ENCODE data around the gene MXI1. TPM values are rescaled to one million over a fixed set of nuclear protein-coding genes. Genes with fewer than 3 reads are reported as not detected.

Gene MXI1
- total RNA-seq, 1 donor from 2014 or later = 17.2 TPM

DNA sequence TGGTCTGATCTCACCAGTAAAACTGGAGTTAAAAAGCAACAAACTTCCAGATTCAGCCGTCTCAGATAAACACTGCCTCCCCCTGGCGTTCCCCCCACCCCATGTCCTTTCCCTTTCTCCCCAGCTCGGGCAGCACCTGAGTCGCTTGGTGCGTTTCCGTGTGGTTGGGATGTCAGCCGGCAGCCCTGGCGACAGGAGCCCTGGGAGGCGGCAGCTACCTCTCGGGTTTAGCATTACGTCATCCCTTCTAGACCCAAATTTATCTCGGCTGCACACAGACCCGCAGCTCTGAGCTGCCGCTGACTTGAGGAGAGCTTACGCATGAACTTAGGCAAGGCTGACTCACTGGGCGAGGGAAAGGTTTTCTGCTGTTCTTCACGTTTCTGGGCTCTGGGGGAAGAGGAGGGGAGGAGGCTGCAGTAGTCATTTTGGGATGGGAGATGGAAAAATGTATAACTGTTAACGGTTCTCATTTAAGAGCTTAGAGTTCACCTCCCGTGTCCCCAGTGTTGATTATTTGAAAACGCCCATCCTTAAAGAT lies 14.4 kb downstream of the MXI1 start:
- Histone ChIP-seq H3K36me3 (ENCODE audit: control insufficient read depth in 3 of 3, insufficient read depth in 3 of 3, low read length in 3 of 3) (no peaks in the 10 kb centered on the region), H3K4me3 (ENCODE audit: low read length in 3 of 3) (peak overlapping the region; percentile 60 to 70 (median 65)), H3K9ac (ENCODE audit: low read depth in 1 of 3, low read length in 3 of 3) (peak overlapping the region; percentile 37 to 73 (median 60)), H3K27ac (ENCODE audit: low read depth, low read length) (peak overlapping the region; percentile 64), H3K4me1 (ENCODE audit: control insufficient read depth in 3 of 3, insufficient read depth in 3 of 3, low read length in 3 of 3) (peaks cover 19 to 24% (median 22%) of the 10 kb centered on the region in 3 donors), H3K27me3 (ENCODE audit: control insufficient read depth in 3 of 3, insufficient read depth in 3 of 3, low read length in 3 of 3) (no peaks in the 10 kb centered on the region), H3K9me3 (ENCODE audit: control insufficient read depth in 3 of 3, low read length in 3 of 3) (no peaks in the 10 kb centered on the region)

GRCh38 chr10:110222641-110223297 lies 15.4 kb downstream of the MXI1 start:
- peak overlapping the region; percentile 64 for H3K27ac ChIP-seq (ENCODE audit: low read depth, low read length)
- no peak overlapping the region for H3K4me3 ChIP-seq (ENCODE audit: low read length in 3 of 3)
- H3K4me1 ChIP-seq (ENCODE audit: control insufficient read depth in 3 of 3, insufficient read depth in 3 of 3, low read length in 3 of 3) = peaks cover 23 to 28% (median 23%) of the 10 kb centered on the region in 3 donors
- H3K36me3 ChIP-seq (ENCODE audit: control insufficient read depth in 3 of 3, insufficient read depth in 3 of 3, low read length in 3 of 3) = no peaks in the 10 kb centered on the region
- no peak overlapping the region for H3K9ac ChIP-seq (ENCODE audit: low read depth in 1 of 3, low read length in 3 of 3)
- H3K9me3 ChIP-seq (ENCODE audit: control insufficient read depth in 3 of 3, low read length in 3 of 3) = no peaks in the 10 kb centered on the region
- H3K27me3 ChIP-seq (ENCODE audit: control insufficient read depth in 3 of 3, insufficient read depth in 3 of 3, low read length in 3 of 3) = no peaks in the 10 kb centered on the region

DNA sequence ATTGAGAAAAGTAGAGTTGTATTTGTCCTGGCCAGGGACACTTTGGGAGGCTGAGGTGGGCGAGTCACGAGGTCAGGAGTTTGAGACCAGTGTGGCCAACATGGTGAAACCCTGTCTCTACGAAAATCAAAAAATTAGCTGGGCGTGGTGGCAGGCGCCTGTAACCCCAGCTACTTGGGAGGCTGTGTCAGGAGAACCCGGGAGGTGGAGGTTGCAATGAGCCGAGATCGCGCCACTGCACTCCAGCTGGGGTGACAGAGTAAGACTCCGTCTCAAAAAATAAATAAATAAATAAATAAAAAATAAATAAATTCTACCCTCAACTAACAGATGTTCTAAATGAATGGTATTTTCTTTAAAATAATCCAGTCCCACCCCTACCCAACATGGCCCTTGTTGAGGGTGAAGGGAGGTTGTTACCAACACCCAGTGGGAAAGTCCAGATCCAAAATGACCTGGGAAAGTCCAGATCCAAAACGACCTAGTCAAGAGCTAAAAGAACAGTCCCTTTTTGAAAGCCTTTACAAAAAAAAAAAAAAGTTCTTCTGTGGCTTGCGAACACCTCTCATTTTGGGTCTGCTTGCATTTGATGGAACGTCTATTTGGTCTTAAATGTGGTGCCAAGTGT lies 16.0 kb downstream of the MXI1 start:
- Histone ChIP-seq H3K4me3 (ENCODE audit: low read length in 3 of 3) (no peak overlapping the region), H3K9ac (ENCODE audit: low read depth in 1 of 3, low read length in 3 of 3) (no peak overlapping the region), H3K27ac (ENCODE audit: low read depth, low read length) (no peak overlapping the region), H3K9me3 (ENCODE audit: control insufficient read depth in 3 of 3, low read length in 3 of 3) (no peaks in the 10 kb centered on the region), H3K36me3 (ENCODE audit: control insufficient read depth in 3 of 3, insufficient read depth in 3 of 3, low read length in 3 of 3) (peaks cover 0 to 5% (median 0%) of the 10 kb centered on the region in 3 donors), H3K27me3 (ENCODE audit: control insufficient read depth in 3 of 3, insufficient read depth in 3 of 3, low read length in 3 of 3) (no peaks in the 10 kb centered on the region), H3K4me1 (ENCODE audit: control insufficient read depth in 3 of 3, insufficient read depth in 3 of 3, low read length in 3 of 3) (peaks cover 23 to 28% (median 23%) of the 10 kb centered on the region in 3 donors)

DNA sequence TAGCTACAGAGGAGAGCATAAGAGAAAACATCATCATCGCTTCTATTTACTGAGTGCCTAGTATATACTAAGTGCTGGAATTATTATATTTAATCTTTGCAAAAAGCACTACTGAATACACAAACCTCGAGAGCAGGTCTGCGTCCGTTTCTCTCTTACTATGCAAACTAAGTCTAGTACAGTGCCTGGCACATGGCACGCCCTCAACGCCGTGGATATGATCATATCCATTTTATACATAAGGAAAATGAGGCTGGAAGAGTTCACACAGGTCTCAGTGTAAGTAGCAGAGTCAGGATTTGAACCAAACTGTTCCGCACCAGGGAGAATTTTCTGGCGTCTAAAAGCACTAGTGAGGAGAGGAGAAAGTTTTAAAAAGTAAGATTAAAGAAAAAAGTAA lies 17.6 kb downstream of the MXI1 start:
- Histone ChIP-seq H3K4me1 (ENCODE audit: control insufficient read depth in 3 of 3, insufficient read depth in 3 of 3, low read length in 3 of 3) (peaks cover 23 to 26% (median 23%) of the 10 kb centered on the region in 3 donors), H3K9ac (ENCODE audit: low read depth in 1 of 3, low read length in 3 of 3) (peak overlapping the region; percentile 28 to 72 (median 57)), H3K27me3 (ENCODE audit: control insufficient read depth in 3 of 3, insufficient read depth in 3 of 3, low read length in 3 of 3) (no peaks in the 10 kb centered on the region), H3K4me3 (ENCODE audit: low read length in 3 of 3) (peak overlapping the region in 2 of 3 donors; percentile 61 to 71), H3K9me3 (ENCODE audit: control insufficient read depth in 3 of 3, low read length in 3 of 3) (no peaks in the 10 kb centered on the region), H3K36me3 (ENCODE audit: control insufficient read depth in 3 of 3, insufficient read depth in 3 of 3, low read length in 3 of 3) (peaks cover 2 to 9% (median 5%) of the 10 kb centered on the region in 3 donors), H3K27ac (ENCODE audit: low read depth, low read length) (peak overlapping the region; percentile 49)

DNA sequence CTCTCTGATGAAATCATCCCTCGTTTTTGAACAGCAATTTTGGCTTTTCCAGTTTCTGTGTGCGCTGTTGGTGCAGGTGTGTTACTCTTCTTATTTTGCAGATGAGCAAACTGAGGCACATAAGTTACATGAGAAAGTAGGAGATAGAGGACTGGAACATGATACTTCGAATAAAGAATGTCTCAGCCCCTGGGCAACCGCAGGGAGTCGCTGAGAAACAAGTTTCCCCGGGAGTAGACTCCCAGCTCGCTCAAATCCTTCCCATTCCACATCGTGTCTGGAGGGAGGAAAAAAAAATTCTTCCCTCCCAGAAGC lies 18.0 kb downstream of the MXI1 start:
- H3K27me3 ChIP-seq (ENCODE audit: control insufficient read depth in 3 of 3, insufficient read depth in 3 of 3, low read length in 3 of 3) = no peaks in the 10 kb centered on the region
- H3K9ac ChIP-seq (ENCODE audit: low read depth in 1 of 3, low read length in 3 of 3) = peak overlapping the region; percentile 57 to 72 (median 59)
- H3K9me3 ChIP-seq (ENCODE audit: control insufficient read depth in 3 of 3, low read length in 3 of 3) = no peaks in the 10 kb centered on the region
- H3K4me1 ChIP-seq (ENCODE audit: control insufficient read depth in 3 of 3, insufficient read depth in 3 of 3, low read length in 3 of 3) = peaks cover 19 to 23% (median 22%) of the 10 kb centered on the region in 3 donors
- peaks cover 2 to 10% (median 5%) of the 10 kb centered on the region in 3 donors for H3K36me3 ChIP-seq (ENCODE audit: control insufficient read depth in 3 of 3, insufficient read depth in 3 of 3, low read length in 3 of 3)
- H3K4me3 ChIP-seq (ENCODE audit: low read length in 3 of 3) = peak overlapping the region; percentile 61 to 80 (median 71)
- H3K27ac ChIP-seq (ENCODE audit: low read depth, low read length) = peak overlapping the region; percentile 49

DNA sequence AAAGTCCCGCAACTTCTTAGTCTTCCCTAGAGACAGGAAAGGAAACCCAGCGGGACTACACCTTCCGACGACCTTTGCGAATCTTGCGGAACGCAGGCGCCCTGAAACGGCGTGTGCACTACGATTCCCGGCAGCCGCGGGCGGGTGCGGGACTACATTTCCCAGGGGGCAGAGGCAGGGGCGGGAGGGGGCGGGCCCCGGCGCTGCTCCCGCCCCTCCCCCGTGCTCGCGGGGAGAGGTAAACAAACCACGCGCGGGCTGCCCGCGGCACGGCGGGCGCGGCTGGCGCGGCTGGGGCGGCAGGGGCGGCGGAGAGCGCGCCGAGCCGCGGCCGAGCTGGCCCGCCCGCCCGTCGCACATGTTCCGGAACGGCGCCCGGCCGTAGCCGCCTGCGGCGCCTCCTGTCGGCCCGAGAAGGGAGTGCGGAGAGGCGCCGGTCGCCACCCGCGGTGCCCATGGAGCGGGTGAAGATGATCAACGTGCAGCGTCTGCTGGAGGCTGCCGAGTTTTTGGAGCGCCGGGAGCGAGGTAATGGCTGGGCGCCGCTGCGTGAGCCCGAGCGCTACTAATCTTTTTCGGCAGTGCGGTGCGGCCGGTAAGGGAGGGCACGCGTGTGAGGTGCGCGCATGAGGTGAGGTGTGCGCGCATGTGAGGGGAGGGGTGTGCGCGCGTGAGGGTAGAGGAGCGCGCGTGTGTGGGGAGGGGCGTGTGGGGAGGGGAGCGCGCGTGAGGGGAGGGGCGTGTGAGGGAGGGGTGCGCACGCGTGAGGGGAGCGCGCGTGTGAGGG lies 18.5 kb downstream of the MXI1 start:
- Histone ChIP-seq H3K27ac (ENCODE audit: low read depth, low read length) (peak overlapping the region; percentile 89), H3K4me1 (ENCODE audit: control insufficient read depth in 3 of 3, insufficient read depth in 3 of 3, low read length in 3 of 3) (peaks cover 17 to 23% (median 21%) of the 10 kb centered on the region in 3 donors), H3K36me3 (ENCODE audit: control insufficient read depth in 3 of 3, insufficient read depth in 3 of 3, low read length in 3 of 3) (peaks cover 2 to 10% (median 5%) of the 10 kb centered on the region in 3 donors), H3K9me3 (ENCODE audit: control insufficient read depth in 3 of 3, low read length in 3 of 3) (no peaks in the 10 kb centered on the region), H3K9ac (ENCODE audit: low read depth in 1 of 3, low read length in 3 of 3) (peak overlapping the region; percentile 81 to 94 (median 82)), H3K27me3 (ENCODE audit: control insufficient read depth in 3 of 3, insufficient read depth in 3 of 3, low read length in 3 of 3) (no peaks in the 10 kb centered on the region), H3K4me3 (ENCODE audit: low read length in 3 of 3) (peak overlapping the region; percentile 80 to 91 (median 90))

DNA sequence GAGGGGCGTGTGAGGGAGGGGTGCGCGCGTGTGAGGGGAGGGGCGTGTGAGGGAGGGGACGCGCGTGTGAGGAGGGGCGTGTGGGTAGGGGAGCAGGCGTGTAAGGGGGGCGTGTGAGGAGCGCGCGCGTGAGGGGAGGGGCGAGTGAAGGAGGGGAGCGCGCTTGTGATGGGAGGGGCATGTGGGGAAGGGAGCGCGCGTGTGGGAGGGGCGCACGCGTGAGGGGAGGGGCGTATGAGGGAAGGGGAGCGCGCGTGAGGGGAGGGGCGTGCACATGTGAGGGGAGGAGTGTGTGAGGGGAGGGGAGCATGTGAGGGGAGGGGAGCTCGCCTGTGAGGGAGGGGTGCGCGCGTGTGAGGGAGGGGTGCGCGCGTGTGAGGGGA lies 19.1 kb downstream of the MXI1 start:
- no peaks in the 10 kb centered on the region for H3K27me3 ChIP-seq (ENCODE audit: control insufficient read depth in 3 of 3, insufficient read depth in 3 of 3, low read length in 3 of 3)
- peaks cover 13 to 21% (median 19%) of the 10 kb centered on the region in 3 donors for H3K4me1 ChIP-seq (ENCODE audit: control insufficient read depth in 3 of 3, insufficient read depth in 3 of 3, low read length in 3 of 3)

DNA sequence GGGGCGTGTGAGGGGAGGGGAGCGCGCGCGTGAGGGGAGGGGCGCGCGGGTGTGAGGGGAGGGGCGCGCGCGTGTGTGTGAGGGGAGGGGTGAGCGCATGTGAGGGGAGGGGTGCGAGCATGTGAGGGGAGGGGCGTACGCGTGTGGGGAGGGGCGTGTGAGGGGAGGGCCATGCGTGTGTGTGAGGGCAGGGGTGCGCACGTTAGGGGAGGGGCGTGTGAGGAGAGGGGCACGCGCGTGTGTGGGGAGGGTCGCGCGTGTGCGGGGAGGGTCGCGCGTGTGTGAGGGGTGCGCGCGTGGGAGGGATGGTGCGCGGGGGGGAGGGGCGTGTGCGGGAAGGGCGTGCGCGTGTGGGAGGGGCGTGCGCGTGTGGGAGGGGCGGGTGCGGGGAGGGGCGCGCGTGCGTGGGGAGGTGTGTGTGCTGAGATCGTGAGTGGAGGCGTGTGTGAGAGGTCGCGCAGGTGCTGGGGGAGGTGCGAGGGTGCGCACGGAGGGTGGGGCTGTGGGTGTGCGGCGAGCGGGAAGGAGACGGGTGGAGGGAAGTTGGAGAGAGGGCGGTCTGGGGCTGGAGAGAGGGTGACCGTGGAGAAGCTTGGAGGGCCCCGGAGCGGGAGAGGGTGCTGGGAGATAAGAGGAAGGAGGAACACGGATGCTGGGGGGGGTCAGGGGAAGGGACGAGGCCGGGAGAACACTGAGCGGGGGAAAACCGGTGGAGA lies 19.7 kb downstream of the MXI1 start:
- Histone ChIP-seq H3K9me3 (ENCODE audit: control insufficient read depth in 3 of 3, low read length in 3 of 3) (no peaks in the 10 kb centered on the region), H3K27me3 (ENCODE audit: control insufficient read depth in 3 of 3, insufficient read depth in 3 of 3, low read length in 3 of 3) (no peaks in the 10 kb centered on the region), H3K4me3 (ENCODE audit: low read length in 3 of 3) (peak overlapping the region; percentile 65 to 91 (median 77)), H3K4me1 (ENCODE audit: control insufficient read depth in 3 of 3, insufficient read depth in 3 of 3, low read length in 3 of 3) (peaks cover 13 to 17% (median 14%) of the 10 kb centered on the region in 3 donors), H3K9ac (ENCODE audit: low read depth in 1 of 3, low read length in 3 of 3) (peak overlapping the region; percentile 47 to 79 (median 51)), H3K36me3 (ENCODE audit: control insufficient read depth in 3 of 3, insufficient read depth in 3 of 3, low read length in 3 of 3) (peaks cover 2 to 10% (median 5%) of the 10 kb centered on the region in 3 donors), H3K27ac (ENCODE audit: low read depth, low read length) (peak overlapping the region; percentile 89)

More for the DNA sequence above, 19.1 kb downstream of the MXI1 start:
- H3K4me3 ChIP-seq (ENCODE audit: low read length in 3 of 3) = peak overlapping the region in 2 of 3 donors; percentile 90 to 91
- H3K36me3 ChIP-seq (ENCODE audit: control insufficient read depth in 3 of 3, insufficient read depth in 3 of 3, low read length in 3 of 3) = peaks cover 2 to 10% (median 5%) of the 10 kb centered on the region in 3 donors
- H3K9me3 ChIP-seq (ENCODE audit: control insufficient read depth in 3 of 3, low read length in 3 of 3) = no peaks in the 10 kb centered on the region
- peak overlapping the region in 1 of 3 donors; percentile 25 for H3K9ac ChIP-seq (ENCODE audit: low read depth in 1 of 3, low read length in 3 of 3)
- H3K27ac ChIP-seq (ENCODE audit: low read depth, low read length) = peak overlapping the region; percentile 89

GRCh38 chr10:110228066-110228465 lies 20.7 kb downstream of the MXI1 start:
- no peaks in the 10 kb centered on the region for H3K9me3 ChIP-seq (ENCODE audit: control insufficient read depth in 3 of 3, low read length in 3 of 3)
- H3K36me3 ChIP-seq (ENCODE audit: control insufficient read depth in 3 of 3, insufficient read depth in 3 of 3, low read length in 3 of 3) = peaks cover 2 to 10% (median 7%) of the 10 kb centered on the region in 3 donors
- peaks cover 6 to 11% (median 9%) of the 10 kb centered on the region in 3 donors for H3K4me1 ChIP-seq (ENCODE audit: control insufficient read depth in 3 of 3, insufficient read depth in 3 of 3, low read length in 3 of 3)
- H3K27ac ChIP-seq (ENCODE audit: low read depth, low read length) = no peak overlapping the region
- H3K27me3 ChIP-seq (ENCODE audit: control insufficient read depth in 3 of 3, insufficient read depth in 3 of 3, low read length in 3 of 3) = no peaks in the 10 kb centered on the region
- H3K9ac ChIP-seq (ENCODE audit: low read depth in 1 of 3, low read length in 3 of 3) = peak overlapping the region in 1 of 3 donors; percentile 47
- H3K4me3 ChIP-seq (ENCODE audit: low read length in 3 of 3) = no peak overlapping the region

Measured in skeletal muscle tissue (tissue), 4 donors.